ENCODE data around the gene APBA2.

Gene APBA2

GRCh38 chr15:29053661-29054131 is 167.9 kb downstream of the APBA2 start:
- H3K4me1 ChIP-seq (ENCODE audit: insufficient read depth, low read length, severe bottlenecking): no peaks in the 10 kb centered on the region
- TF ChIP-seq CTCF (IDR thresholded peaks at IDR 0.05; ENCODE audit: low read length): no peak
- no peak for TF ChIP-seq EZH2 (IDR thresholded peaks at IDR 0.05; ENCODE audit: borderline replicate concordance, low read length)
- no peak overlapping the region for H3K4me2 ChIP-seq (ENCODE audit: low read length)
- H3K9me2 ChIP-seq (ENCODE audit: low read depth, low read length): no peaks in the 10 kb centered on the region
- no peak overlapping the region for H3K9ac ChIP-seq (ENCODE audit: low read length)
- no peaks in the 10 kb centered on the region for H4K20me1 ChIP-seq (ENCODE audit: insufficient read depth, low read length)
- no peaks in the 10 kb centered on the region for H3K36me3 ChIP-seq (ENCODE audit: insufficient read depth, low read length)
- no peak overlapping the region for H3K27ac ChIP-seq (ENCODE audit: low read depth, low read length, poor library complexity, severe bottlenecking)
- no peak overlapping the region for H2AFZ ChIP-seq (ENCODE audit: low read length)
- H3K79me2 ChIP-seq (ENCODE audit: insufficient read depth, low read length): no peaks in the 10 kb centered on the region
- H3K4me3 ChIP-seq (ENCODE audit: low read depth, low read length, poor library complexity, severe bottlenecking): no peak overlapping the region
- H3F3A ChIP-seq (ENCODE audit: insufficient read depth, low read length): no peaks in the 10 kb centered on the region
- no peaks in the 10 kb centered on the region for H3K9me3 ChIP-seq (ENCODE audit: low read length)
- no peaks in the 10 kb centered on the region; the same call in 1 of the 2 replicates for H3K27me3 ChIP-seq (ENCODE audit: insufficient read depth, low read length)

GRCh38 chr15:29054171-29055045 is 168.6 kb downstream of the APBA2 start:
- no peaks in the 10 kb centered on the region for H3F3A ChIP-seq (ENCODE audit: insufficient read depth, low read length)
- no peak overlapping the region for H3K27ac ChIP-seq (ENCODE audit: low read depth, low read length, poor library complexity, severe bottlenecking)
- H3K9ac ChIP-seq (ENCODE audit: low read length): no peak overlapping the region
- no peaks in the 10 kb centered on the region for H3K36me3 ChIP-seq (ENCODE audit: insufficient read depth, low read length)
- H3K9me2 ChIP-seq (ENCODE audit: low read depth, low read length): no peaks in the 10 kb centered on the region
- H4K20me1 ChIP-seq (ENCODE audit: insufficient read depth, low read length): no peaks in the 10 kb centered on the region
- no peaks in the 10 kb centered on the region for H3K4me1 ChIP-seq (ENCODE audit: insufficient read depth, low read length, severe bottlenecking)
- no peak overlapping the region for H2AFZ ChIP-seq (ENCODE audit: low read length)
- no peak for TF ChIP-seq EZH2 (IDR thresholded peaks at IDR 0.05; ENCODE audit: borderline replicate concordance, low read length)
- TF ChIP-seq CTCF (IDR thresholded peaks at IDR 0.05; ENCODE audit: low read length): no peak
- H3K4me2 ChIP-seq (ENCODE audit: low read length): no peak overlapping the region
- no peak overlapping the region for H3K4me3 ChIP-seq (ENCODE audit: low read depth, low read length, poor library complexity, severe bottlenecking)
- no peaks in the 10 kb centered on the region; the same call in 1 of the 2 replicates for H3K27me3 ChIP-seq (ENCODE audit: insufficient read depth, low read length)
- no peaks in the 10 kb centered on the region for H3K79me2 ChIP-seq (ENCODE audit: insufficient read depth, low read length)
- no peaks in the 10 kb centered on the region for H3K9me3 ChIP-seq (ENCODE audit: low read length)

- Histone ChIP-seq H4K20me1 (ENCODE audit: insufficient read depth, low read length) (no peaks in the 10 kb centered on the region), H3K27me3 (ENCODE audit: insufficient read depth, low read length) (no peaks in the 10 kb centered on the region; the same call in 1 of the 2 replicates), H3K9ac (ENCODE audit: low read length) (no peak overlapping the region), H3K79me2 (ENCODE audit: insufficient read depth, low read length) (no peaks in the 10 kb centered on the region), H3F3A (ENCODE audit: insufficient read depth, low read length) (no peaks in the 10 kb centered on the region), H3K36me3 (ENCODE audit: insufficient read depth, low read length) (no peaks in the 10 kb centered on the region), H3K9me3 (ENCODE audit: low read length) (no peaks in the 10 kb centered on the region), H2AFZ (ENCODE audit: low read length) (no peak overlapping the region), H3K27ac (ENCODE audit: low read depth, low read length, poor library complexity, severe bottlenecking) (no peak overlapping the region), H3K4me1 (ENCODE audit: insufficient read depth, low read length, severe bottlenecking) (no peaks in the 10 kb centered on the region), H3K9me2 (ENCODE audit: low read depth, low read length) (no peaks in the 10 kb centered on the region), H3K4me2 (ENCODE audit: low read length) (no peak overlapping the region), H3K4me3 (ENCODE audit: low read depth, low read length, poor library complexity, severe bottlenecking) (no peak overlapping the region)
- TF ChIP-seq EZH2 (IDR thresholded peaks at IDR 0.05; ENCODE audit: borderline replicate concordance, low read length): no peak
- no peak for TF ChIP-seq CTCF (IDR thresholded peaks at IDR 0.05; ENCODE audit: low read length)
Observed at GRCh38 chr15:29055876-29056275, 170.1 kb downstream of the APBA2 start.

All from OCI-LY1 (cell line).